Stimulated activated CD4-positive, alpha-beta T cell treated with anti-CD3 and anti-CD28 coated beads, Interleukin-1b, Interleukin-23, amount 100 ng/mL, for 48 hours (primary cell): ENCODE data around the gene MLYCD.

Experiments used
- DNase-seq: peaks from one replicate; pipeline ENCODE4 v3.0.0-alpha.2; 2020

MLYCD gene

DNA sequence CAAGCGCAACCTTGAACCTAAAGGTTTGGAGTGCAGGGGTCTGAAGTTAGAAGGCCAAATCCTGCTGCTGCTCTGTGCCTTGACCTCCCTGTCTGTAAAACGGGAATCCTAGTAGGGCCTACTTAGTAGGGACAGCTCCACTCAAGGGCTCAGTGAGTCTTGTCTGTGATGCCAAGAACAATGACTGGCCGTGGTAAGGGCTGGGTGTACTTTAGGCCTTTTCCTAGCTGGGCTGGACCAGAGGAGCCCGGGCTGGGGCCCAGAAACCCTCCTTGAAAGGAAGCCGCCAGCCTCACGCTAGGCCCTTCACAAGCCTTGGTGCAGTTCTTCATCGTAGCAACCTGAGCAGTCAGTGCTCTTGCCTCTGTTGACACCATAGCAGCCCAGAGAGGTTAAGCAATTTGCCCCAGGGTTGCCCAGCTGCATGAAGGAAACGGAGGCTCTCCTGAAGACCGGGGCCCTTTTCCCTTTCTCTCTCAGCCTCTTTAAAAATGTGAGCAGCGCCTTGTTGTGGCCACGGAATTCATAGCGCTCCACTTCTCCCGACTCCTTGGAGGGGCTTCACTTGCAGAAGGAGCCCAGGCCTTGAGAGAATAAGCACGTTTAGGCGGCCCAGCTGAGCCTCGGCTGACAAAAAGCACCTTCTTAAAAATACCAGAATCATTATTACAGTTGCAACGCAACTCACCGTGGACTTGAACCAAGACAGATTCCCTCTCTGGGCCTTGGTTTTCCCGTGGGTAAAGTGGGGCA, 73.5 kb downstream of the MLYCD start:
- DNase-seq = no peak

DNA sequence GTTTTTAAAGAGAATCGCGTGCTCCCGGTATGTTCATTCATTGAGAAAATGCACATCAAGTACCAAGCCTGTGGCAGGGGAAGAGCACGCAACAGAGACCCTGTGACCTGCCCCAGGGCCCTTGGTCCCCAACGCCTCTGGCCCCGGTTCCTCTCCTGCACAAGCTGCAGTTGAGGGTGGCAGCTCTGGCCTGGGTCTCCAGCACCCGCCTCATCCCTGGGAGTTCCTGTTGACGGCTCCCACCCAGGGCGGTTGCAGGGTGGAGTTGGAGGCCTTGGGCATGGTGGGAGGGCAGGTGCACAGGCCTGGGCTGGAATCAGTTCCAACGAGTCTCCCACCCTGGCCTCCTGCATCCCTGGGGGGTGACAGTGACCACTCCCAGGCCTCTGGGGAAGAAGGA, 74.2 kb downstream of the MLYCD start:
- no peak for DNase-seq

DNA sequence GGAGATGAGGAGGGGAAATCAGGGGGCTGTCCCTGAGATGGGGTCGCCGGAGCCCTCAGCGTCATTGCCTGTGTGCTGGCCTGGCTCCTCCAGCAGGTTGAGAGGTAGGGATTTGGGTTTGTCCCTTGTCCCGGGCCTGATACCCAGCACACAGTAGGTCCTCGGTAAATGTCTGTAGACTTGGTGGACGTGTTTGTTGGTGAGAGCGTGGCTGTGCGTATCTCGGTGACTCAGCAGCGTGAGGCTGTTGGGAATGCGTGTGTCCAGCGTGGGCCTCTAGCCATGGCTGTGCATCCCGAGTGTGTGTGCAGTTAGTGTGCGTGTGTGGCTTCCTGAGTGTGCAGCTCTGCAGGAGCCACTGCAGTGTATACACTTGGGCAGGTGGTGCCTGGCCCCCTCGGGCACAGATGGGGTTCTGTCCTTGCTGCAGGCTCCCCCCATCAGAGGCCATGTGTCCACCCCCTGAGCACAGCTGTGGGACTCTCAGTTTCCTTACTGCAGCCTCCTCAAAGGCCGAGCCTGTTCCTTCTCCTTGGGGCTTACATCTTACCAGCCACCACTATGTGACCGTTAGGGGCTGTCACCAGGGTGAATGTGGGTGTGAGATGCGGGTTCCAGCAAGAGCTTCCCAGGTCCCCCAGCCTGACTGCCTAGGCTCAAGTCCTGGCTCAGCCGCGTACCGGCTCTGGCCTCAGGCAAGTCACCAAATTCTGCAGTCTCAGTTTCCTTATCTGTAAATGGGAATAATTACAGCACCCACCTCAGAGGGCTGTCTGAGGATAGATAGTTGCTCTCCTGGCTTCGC, 74.9 kb downstream of the MLYCD start:
- DNase-seq = no peak

DNA sequence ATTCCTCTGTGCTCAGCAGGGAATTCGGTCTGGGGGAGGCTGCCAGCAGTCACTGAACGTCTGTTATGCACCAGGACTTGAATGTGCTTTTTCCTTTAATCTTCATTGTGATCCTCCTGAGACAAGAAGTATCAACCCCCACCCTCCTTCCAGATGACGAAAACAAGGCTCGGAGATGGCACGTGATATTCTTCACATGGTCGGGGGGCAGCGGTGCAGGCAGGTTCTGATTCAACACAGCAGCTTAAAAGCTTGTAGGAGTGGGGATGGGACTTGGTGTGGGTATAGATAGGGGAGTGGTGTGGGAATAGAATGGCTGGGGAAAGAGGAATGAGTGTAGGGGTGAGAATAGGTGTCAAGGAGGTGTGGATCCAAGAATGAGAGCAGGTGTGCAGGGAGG, 75.6 kb downstream of the MLYCD start:
- no peak for DNase-seq

DNA sequence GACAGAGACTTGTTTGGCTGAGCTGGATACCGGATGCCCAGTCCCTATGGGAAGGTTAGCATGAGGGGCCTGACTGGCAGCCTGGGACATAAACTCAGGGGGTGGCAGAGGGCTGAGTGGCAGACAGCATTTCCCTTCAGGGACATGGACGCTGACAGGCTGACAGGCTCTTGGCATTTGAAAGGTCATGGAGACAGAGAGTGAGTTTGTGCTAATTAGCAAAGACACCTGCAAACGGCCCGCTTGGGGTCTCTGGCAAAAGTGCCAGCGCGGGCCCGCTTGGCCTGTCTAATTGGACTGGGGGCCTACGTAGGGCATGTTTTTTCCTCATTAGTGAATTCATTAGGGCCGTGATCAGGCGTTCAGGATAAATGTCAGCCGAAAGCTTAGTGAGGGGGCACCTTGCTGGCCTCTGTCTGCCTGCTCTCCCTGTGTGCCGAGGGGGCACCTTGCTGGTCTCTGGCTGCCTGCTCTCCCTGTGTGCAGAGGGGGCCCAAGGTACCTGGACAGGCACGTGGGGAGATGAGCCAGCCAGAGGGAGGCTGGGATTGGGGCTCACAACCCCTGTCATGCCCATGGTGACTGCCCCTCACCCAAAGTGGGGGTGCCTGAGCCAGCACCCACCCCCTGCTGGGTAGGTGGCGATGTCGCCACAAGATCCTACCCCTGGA, 76.8 kb downstream of the MLYCD start:
- no peak for DNase-seq
